Neuron (in vitro differentiated cells): ENCODE data around the gene CES2.
"Not testable (repeated sequence)": the region's sequence is repeated elsewhere in the genome, so short reads cannot be mapped to it uniquely, and the experiment has no call there.

Experiments
- H2AFZ ChIP-seq: one replicate; pipeline ENCODE4 v1.6.1; 2013; ENCODE audit warnings: low read depth, mild to moderate bottlenecking, inconsistent platforms, low read length, moderate library complexity
- H3K27me3 ChIP-seq: one replicate; pipeline ENCODE4 v1.6.1; 2013; ENCODE audit warnings: low read length; ENCODE audit not compliant: insufficient read depth
- H3K36me3 ChIP-seq: one replicate; pipeline ENCODE4 v1.6.1; 2013; ENCODE audit warnings: low read length; ENCODE audit not compliant: insufficient read depth
- H3K4me1 ChIP-seq: one replicate; pipeline ENCODE4 v1.6.1; 2013; ENCODE audit warnings: low read length; ENCODE audit not compliant: insufficient read depth
- H3K4me3 ChIP-seq: 2 replicates; pipeline ENCODE4 v1.5.1; 2013; ENCODE audit warnings: mild to moderate bottlenecking, low read length, moderate library complexity
- H3K9me3 ChIP-seq: one replicate; pipeline ENCODE4 v1.6.1; 2013; ENCODE audit warnings: low read length

Gene CES2

GRCh38 chr16:66937725-66938337, 2.5 kb downstream of the CES2 start:
- H3K9me3 ChIP-seq: no peaks in the 10 kb centered on the region
- H3K4me3 ChIP-seq: no peak overlapping the region
- H3K36me3 ChIP-seq: peaks cover 48% of the 10 kb centered on the region
- H3K4me1 ChIP-seq: peaks cover 19% of the 10 kb centered on the region
- no peaks in the 10 kb centered on the region for H3K27me3 ChIP-seq
- no peak overlapping the region for H2AFZ ChIP-seq

GRCh38 chr16:66939366-66939765, 4.0 kb downstream of the CES2 start:
- Histone ChIP-seq H2AFZ (no peak overlapping the region), H3K36me3 (peaks cover 60% of the 10 kb centered on the region), H3K27me3 (no peaks in the 10 kb centered on the region), H3K9me3 (no peaks in the 10 kb centered on the region), H3K4me3 (no peak overlapping the region), H3K4me1 (peaks cover 11% of the 10 kb centered on the region)

GRCh38 chr16:66940236-66940635, 4.9 kb downstream of the CES2 start:
- Histone ChIP-seq H3K36me3 (peaks cover 60% of the 10 kb centered on the region), H3K9me3 (no peaks in the 10 kb centered on the region)

GRCh38 chr16:66942981-66943380, 7.7 kb downstream of the CES2 start:
- Histone ChIP-seq H3K4me1 (no peaks in the 10 kb centered on the region), H3K4me3 (no peak overlapping the region), H3K36me3 (peaks cover 52% of the 10 kb centered on the region)

More at GRCh38 chr16:66940236-66940635, 4.9 kb downstream of the CES2 start:
- H3K4me3 ChIP-seq: no peak overlapping the region
- no peak overlapping the region for H2AFZ ChIP-seq
- H3K27me3 ChIP-seq: no peaks in the 10 kb centered on the region
- H3K4me1 ChIP-seq: peaks cover 10% of the 10 kb centered on the region

GRCh38 chr16:66943426-66944053, 8.2 kb downstream of the CES2 start:
- Histone ChIP-seq H3K36me3 (peaks cover 48% of the 10 kb centered on the region), H3K4me3 (no peak overlapping the region), H2AFZ (no peak overlapping the region), H3K4me1 (no peaks in the 10 kb centered on the region), H3K27me3 (no peaks in the 10 kb centered on the region), H3K9me3 (no peaks in the 10 kb centered on the region)

More at GRCh38 chr16:66942981-66943380, 7.7 kb downstream of the CES2 start:
- H3K27me3 ChIP-seq: no peaks in the 10 kb centered on the region
- no peaks in the 10 kb centered on the region for H3K9me3 ChIP-seq
- H2AFZ ChIP-seq: no peak overlapping the region

GRCh38 chr16:66944054-66944441, 8.7 kb downstream of the CES2 start:
- Histone ChIP-seq H3K4me1 (no peaks in the 10 kb centered on the region), H3K9me3 (no peaks in the 10 kb centered on the region), H3K27me3 (no peaks in the 10 kb centered on the region), H2AFZ (no peak overlapping the region), H3K36me3 (peaks cover 47% of the 10 kb centered on the region), H3K4me3 (no peak overlapping the region)

- peaks cover 39% of the 10 kb centered on the region for H3K36me3 ChIP-seq
- not testable (repeated sequence) for H3K4me3 ChIP-seq, H3K4me1 ChIP-seq, H2AFZ ChIP-seq, H3K27me3 ChIP-seq, H3K9me3 ChIP-seq
Observed at GRCh38 chr16:66944971-66945370, 9.7 kb downstream of the CES2 start.

GRCh38 chr16:66945939-66946338, 10.6 kb downstream of the CES2 start:
- Histone ChIP-seq H3K4me1 (no peaks in the 10 kb centered on the region), H3K9me3 (no peaks in the 10 kb centered on the region)

GRCh38 chr16:66946541-66946940, 11.2 kb downstream of the CES2 start:
- H3K4me1 ChIP-seq: no peaks in the 10 kb centered on the region
- H3K27me3 ChIP-seq: no peaks in the 10 kb centered on the region
- H3K9me3 ChIP-seq: no peaks in the 10 kb centered on the region
- no peak overlapping the region for H2AFZ ChIP-seq
- H3K36me3 ChIP-seq: peaks cover 24% of the 10 kb centered on the region
- no peak overlapping the region for H3K4me3 ChIP-seq

More at GRCh38 chr16:66945939-66946338, 10.6 kb downstream of the CES2 start:
- Histone ChIP-seq H3K36me3 (peaks cover 30% of the 10 kb centered on the region), H2AFZ (no peak overlapping the region), H3K27me3 (no peaks in the 10 kb centered on the region), H3K4me3 (no peak overlapping the region)

GRCh38 chr16:66946974-66947301, 11.6 kb downstream of the CES2 start:
- no peaks in the 10 kb centered on the region for H3K27me3 ChIP-seq
- peaks cover 20% of the 10 kb centered on the region for H3K36me3 ChIP-seq
- no peaks in the 10 kb centered on the region for H3K4me1 ChIP-seq
- H2AFZ ChIP-seq: no peak overlapping the region
- no peak overlapping the region for H3K4me3 ChIP-seq
- no peaks in the 10 kb centered on the region for H3K9me3 ChIP-seq

GRCh38 chr16:66947302-66948065, 12.2 kb downstream of the CES2 start:
- H3K36me3 ChIP-seq: peaks cover 14% of the 10 kb centered on the region
- H3K4me3 ChIP-seq: no peak overlapping the region
- H3K27me3 ChIP-seq: no peaks in the 10 kb centered on the region

GRCh38 chr16:66948134-66948836, 13.0 kb downstream of the CES2 start:
- H3K4me3 ChIP-seq: no peak overlapping the region
- H3K27me3 ChIP-seq: peaks cover under 1% of the 10 kb centered on the region
- no peak overlapping the region for H2AFZ ChIP-seq
- peaks cover 7% of the 10 kb centered on the region for H3K36me3 ChIP-seq
- H3K4me1 ChIP-seq: no peaks in the 10 kb centered on the region
- H3K9me3 ChIP-seq: no peaks in the 10 kb centered on the region

More at GRCh38 chr16:66947302-66948065, 12.2 kb downstream of the CES2 start:
- no peaks in the 10 kb centered on the region for H3K4me1 ChIP-seq
- H2AFZ ChIP-seq: no peak overlapping the region
- no peaks in the 10 kb centered on the region for H3K9me3 ChIP-seq

- Histone ChIP-seq H3K27me3 (peaks cover 4% of the 10 kb centered on the region), H3K9me3 (no peaks in the 10 kb centered on the region), H2AFZ (no peak overlapping the region), H3K36me3 (peaks cover 2% of the 10 kb centered on the region), H3K4me3 (no peak overlapping the region), H3K4me1 (no peaks in the 10 kb centered on the region)
Observed at GRCh38 chr16:66948837-66949225, 13.5 kb downstream of the CES2 start.
